ENCODE data around the gene EBF4.

EBF4 gene

DNA sequence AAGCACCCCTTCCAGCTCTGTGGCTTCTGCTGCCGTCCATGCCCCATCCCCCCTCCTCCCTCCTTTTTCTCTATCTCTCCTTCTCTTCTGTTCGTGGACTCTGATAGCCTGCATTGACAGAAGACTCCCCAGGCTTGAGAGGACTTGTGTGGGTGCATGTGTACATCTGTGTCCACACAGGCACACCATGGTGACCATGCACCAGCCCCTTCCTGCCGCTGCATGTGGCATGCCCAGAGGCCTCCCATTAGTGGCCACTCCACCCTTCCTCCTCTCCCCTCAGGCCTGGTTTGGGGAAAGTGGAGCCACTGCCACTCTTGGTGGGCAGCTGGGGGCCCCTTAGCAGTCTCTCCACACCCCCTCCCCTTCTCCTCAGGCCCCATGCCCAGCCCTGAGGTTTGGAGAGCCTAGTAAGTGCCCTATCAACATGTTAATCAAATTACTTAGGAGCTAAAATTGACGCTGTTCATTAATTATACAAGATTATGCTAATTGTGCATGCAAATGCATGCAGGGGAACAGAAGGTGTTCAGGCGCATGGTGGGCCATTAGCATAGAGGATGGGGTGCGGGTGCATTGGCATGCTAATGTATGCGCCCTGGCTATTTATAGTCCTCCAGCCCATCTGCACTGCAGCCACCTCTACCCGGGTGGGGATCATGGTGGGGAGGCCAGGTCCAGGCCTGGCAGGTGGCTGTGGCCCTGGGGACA is 45.9 kb downstream of the EBF4 start:
- Histone ChIP-seq H3K9ac (no peak overlapping the region), H4K20me1 (no peaks in the 10 kb centered on the region), H3K27ac (no peak overlapping the region), H3K4me1 (peaks cover 28% of the 10 kb centered on the region), H3K4me2 (peak overlapping the region; percentile 14; the same call in 1 of the 2 replicates), H3K4me3 (no peak overlapping the region), H3K27me3 (no peaks in the 10 kb centered on the region), H3K36me3 (no peaks in the 10 kb centered on the region), H3K9me3 (peaks cover 9% of the 10 kb centered on the region)
- no peak for TF ChIP-seq Cebpa-rat (IDR thresholded peaks at IDR 0.05)

DNA sequence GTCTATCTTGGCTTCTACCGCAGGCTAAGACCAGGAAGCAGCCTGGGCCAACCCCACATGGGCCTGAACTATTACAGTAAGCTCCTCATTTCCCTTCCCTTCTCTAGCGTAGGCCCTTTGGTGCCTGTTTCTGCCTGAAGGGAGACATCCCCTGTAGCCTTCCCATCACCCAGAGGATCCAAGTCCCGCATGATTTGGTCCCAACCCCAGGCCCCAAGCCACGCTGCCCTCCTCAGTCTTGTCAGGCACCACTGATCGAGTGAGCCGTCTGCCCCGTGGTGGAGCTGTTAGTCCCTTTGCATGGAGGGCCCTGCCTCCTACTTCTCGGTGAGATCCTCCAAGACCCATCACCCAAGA is 46.4 kb downstream of the EBF4 start:
- no peak overlapping the region for H3K4me3 ChIP-seq
- H3K9me3 ChIP-seq = peaks cover 5% of the 10 kb centered on the region; the same call in 1 of the 2 replicates
- no peak overlapping the region for H3K27ac ChIP-seq
- H3K27me3 ChIP-seq = no peaks in the 10 kb centered on the region
- H3K4me2 ChIP-seq = peak overlapping the region; percentile 14; the same call in 1 of the 2 replicates
- TF ChIP-seq Cebpa-rat (IDR thresholded peaks at IDR 0.05) = no peak
- H3K36me3 ChIP-seq = no peaks in the 10 kb centered on the region
- H3K4me1 ChIP-seq = peaks cover 28% of the 10 kb centered on the region
- H4K20me1 ChIP-seq = no peaks in the 10 kb centered on the region
- no peak overlapping the region for H3K9ac ChIP-seq

DNA sequence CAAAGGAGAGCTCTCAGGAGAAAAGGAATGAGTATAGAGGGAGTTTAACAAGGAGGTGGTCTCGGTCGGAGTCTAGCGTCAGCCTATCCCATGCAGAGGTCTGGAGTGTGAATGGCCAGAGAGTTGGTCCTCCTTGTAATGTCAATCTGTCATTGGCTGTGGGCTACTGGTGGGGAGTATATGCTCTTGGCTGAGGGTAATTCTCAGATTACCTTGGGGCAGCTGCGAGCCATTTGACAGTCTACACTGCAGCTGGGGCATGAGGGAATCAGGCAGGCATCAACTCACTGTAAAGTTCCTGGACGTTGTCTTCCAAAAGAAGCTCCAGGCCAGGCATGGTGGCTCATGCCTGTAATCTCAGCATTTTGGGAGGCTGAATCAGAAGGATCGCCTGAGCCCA is 48.1 kb downstream of the EBF4 start:
- H3K9ac ChIP-seq = no peak overlapping the region
- no peak for TF ChIP-seq Cebpa-rat (IDR thresholded peaks at IDR 0.05)
- H3K27me3 ChIP-seq = no peaks in the 10 kb centered on the region
- H3K27ac ChIP-seq = no peak overlapping the region
- no peaks in the 10 kb centered on the region for H3K36me3 ChIP-seq
- no peak overlapping the region for H3K4me3 ChIP-seq
- H4K20me1 ChIP-seq = no peaks in the 10 kb centered on the region
- H3K4me2 ChIP-seq = peak overlapping the region; percentile 10; the same call in 1 of the 2 replicates
- no peaks in the 10 kb centered on the region for H3K9me3 ChIP-seq
- H3K4me1 ChIP-seq = peaks cover 28% of the 10 kb centered on the region

DNA sequence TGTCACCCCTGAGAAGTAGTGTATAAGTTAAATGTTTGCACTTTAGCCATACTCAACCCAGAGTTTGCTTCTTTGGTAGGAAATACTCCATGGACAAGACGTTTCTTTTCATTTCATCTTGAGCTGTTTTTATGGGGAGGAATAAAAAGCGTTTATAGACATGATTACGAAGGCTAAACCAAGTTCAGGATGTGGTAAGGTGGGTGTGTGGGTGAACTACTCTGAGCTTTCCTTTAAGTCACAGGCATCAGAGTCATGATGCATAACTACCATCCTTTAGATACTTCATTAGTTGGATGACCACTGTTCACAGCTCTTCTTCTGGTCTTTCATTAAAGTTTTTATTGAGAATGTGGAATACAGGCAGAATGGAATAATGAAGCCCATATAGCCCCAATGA is 48.9 kb downstream of the EBF4 start:
- no peak for TF ChIP-seq Cebpa-rat (IDR thresholded peaks at IDR 0.05)
- Histone ChIP-seq H3K9ac (no peak overlapping the region), H3K4me3 (no peak overlapping the region), H3K36me3 (no peaks in the 10 kb centered on the region), H3K9me3 (no peaks in the 10 kb centered on the region), H4K20me1 (no peaks in the 10 kb centered on the region), H3K27me3 (no peaks in the 10 kb centered on the region), H3K27ac (no peak overlapping the region), H3K4me2 (peak overlapping the region; percentile 10), H3K4me1 (peaks cover 28% of the 10 kb centered on the region)

DNA sequence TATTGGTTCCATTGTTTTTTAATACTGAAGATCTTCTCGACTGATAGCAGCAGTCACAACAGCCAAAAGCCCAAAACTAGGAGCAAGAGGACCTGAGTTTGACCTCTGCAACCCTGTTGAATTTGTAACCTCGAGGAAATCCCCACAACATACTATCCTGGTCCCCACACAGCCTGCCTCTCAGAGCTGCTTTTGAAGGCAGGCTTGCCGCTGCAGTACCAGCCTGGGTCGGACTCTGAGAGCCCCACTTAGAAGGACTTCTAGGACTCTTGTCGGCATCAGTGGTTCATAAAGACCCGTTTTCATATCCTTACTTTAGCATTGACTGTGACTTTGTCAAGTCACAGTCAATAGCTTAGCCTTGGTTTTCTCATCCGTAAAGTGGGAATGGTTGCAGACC is 49.3 kb downstream of the EBF4 start:
- Histone ChIP-seq H3K4me2 (peak overlapping the region; percentile 10), H3K9ac (no peak overlapping the region), H4K20me1 (no peaks in the 10 kb centered on the region), H3K27me3 (no peaks in the 10 kb centered on the region), H3K36me3 (no peaks in the 10 kb centered on the region), H3K4me3 (no peak overlapping the region), H3K9me3 (no peaks in the 10 kb centered on the region), H3K27ac (no peak overlapping the region), H3K4me1 (peaks cover 28% of the 10 kb centered on the region)
- TF ChIP-seq Cebpa-rat (IDR thresholded peaks at IDR 0.05) = no peak

DNA sequence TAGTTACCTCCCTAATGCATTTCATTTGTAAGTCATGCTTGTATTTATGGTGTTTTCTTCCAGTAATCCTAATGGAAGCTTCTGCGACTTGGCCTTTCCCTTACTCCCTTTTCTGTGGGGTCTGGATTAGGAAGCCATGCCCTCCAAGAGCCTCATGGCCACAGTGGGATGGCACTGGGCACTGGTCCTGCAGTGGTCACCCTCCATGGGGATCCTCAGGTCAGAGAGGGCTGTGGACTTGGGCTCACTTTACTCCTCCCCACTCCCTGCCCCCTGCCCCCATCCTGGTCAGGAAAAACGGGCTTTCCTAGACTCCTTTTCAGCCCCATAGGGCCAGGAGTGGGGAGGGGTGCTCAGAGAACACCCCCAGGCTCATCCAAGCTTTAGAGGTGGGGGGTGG is 49.9 kb downstream of the EBF4 start:
- Histone ChIP-seq H3K27ac (no peak overlapping the region), H3K9ac (no peak overlapping the region), H3K4me2 (no peak overlapping the region), H3K4me1 (peaks cover 28% of the 10 kb centered on the region), H3K36me3 (no peaks in the 10 kb centered on the region), H3K9me3 (no peaks in the 10 kb centered on the region), H3K4me3 (no peak overlapping the region), H4K20me1 (no peaks in the 10 kb centered on the region), H3K27me3 (no peaks in the 10 kb centered on the region)
- TF ChIP-seq Cebpa-rat (IDR thresholded peaks at IDR 0.05) = no peak

DNA sequence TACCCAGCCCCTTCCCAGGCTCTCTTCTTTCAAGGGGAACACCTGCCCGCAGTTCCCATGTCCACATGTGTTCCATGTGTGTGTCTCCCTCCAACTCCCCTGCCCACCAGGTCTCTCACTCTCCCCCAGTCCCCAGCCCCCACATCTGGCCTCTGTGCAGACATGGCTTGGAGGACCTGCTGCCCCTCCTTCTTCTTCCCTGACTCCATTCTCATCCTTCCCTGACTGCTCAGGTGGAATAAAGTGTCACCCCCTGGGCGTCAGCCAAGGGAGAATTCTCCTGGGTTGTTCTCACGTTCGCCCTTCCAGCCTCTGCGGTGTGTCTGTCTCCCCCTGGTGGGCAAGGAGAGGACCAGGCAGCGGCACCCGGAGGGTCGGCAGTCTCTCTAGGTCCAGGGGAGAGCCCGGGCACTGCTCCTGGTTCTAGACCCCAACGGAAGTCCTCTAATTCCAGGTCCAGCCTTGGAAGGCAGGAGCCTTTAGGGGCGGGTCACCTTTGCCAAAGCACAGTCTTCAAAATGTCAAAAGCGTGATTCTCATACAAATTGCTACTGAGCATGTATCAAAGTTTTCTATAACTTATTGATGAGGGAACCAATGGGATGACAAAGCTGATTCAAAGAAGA is 50.5 kb downstream of the EBF4 start:
- Histone ChIP-seq H3K27me3 (no peaks in the 10 kb centered on the region), H3K9me3 (no peaks in the 10 kb centered on the region), H3K4me2 (no peak overlapping the region), H3K36me3 (no peaks in the 10 kb centered on the region), H3K27ac (no peak overlapping the region), H3K4me3 (no peak overlapping the region), H3K9ac (no peak overlapping the region), H3K4me1 (peaks cover 28% of the 10 kb centered on the region), H4K20me1 (no peaks in the 10 kb centered on the region)
- no peak for TF ChIP-seq Cebpa-rat (IDR thresholded peaks at IDR 0.05)

DNA sequence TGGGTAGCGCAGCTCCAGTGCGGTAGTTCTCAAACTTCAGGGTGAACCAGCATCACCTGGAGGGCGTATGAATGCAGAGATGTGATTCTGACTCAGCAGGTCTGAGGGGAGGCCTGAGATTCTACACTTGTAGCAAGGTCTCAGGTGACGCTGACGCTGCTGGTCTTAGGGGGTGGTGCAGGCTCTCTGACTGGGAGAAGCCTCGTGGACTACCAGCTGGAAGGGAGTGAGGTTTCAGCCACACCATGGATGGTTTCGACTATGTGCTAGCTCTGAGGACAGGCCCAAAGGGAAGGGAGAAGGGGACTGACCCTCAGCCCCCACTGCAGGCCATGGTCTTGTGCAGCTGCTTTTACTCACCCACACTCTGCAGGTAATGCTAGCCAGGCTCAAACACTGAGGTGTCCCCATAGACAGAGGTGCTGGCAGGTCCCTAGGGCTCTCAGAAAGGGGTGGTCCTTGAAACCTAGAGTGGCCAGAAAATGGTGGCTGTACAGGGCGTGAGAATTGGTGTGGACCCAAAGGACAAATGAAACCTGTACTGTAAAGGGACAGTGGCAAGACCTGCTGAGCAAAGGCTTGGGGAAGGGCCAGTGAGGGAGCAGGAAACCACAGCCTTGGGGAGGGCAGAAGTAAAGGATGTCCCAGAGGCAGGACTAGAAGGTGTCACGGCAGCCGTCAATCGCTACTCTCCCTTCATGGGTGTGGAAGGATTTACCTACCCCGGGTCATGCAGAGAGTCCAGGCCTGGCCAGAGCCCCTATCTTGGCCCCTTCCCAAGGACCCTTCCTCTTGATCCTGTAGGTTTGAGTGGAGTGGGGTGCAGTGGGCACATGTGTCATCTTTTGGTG is 52.7 kb downstream of the EBF4 start:
- no peak for TF ChIP-seq Cebpa-rat (IDR thresholded peaks at IDR 0.05)
- peaks cover 20% of the 10 kb centered on the region for H3K27me3 ChIP-seq
- no peaks in the 10 kb centered on the region; the same call in 1 of the 2 replicates for H4K20me1 ChIP-seq
- H3K4me3 ChIP-seq = no peak overlapping the region
- no peak overlapping the region for H3K27ac ChIP-seq
- peaks cover 22% of the 10 kb centered on the region for H3K4me1 ChIP-seq
- no peaks in the 10 kb centered on the region for H3K36me3 ChIP-seq
- H3K9me3 ChIP-seq = no peaks in the 10 kb centered on the region
- no peak overlapping the region for H3K9ac ChIP-seq
- H3K4me2 ChIP-seq = no peak overlapping the region

DNA sequence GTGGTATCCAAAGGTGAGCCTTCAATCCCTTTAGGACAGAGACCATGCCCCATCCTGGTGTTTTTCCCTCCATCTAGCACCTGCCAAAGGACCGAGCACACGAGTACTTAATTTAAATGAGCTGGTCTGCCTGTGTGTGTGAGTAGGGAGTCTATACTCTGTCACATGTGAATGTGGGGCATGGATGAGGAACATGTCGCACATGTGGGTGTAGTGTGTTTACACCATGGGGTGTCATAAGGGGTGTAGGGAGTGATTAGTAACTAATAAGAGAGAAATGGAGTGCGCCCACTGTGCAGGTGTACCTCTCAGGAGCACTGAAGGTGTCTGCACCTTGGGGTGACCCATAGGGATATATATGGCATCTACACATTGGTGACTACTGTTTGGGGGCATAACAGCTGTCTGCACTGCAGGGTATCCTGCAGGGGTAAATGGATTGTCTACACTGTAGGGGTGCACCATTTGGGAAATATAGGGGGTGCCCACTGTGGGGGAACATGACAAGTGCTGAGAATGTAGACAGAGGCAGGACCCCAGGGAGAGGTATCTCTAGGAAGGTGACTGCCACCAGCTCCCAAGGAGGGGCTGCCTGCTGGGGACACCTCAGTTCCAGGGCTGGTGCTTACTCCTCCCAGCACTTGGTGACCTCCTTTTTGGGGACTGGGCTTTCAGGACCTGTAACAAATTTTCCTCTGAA is 53.5 kb downstream of the EBF4 start:
- H3K4me3 ChIP-seq = no peak overlapping the region
- no peak for TF ChIP-seq Cebpa-rat (IDR thresholded peaks at IDR 0.05)
- H3K36me3 ChIP-seq = no peaks in the 10 kb centered on the region
- no peak overlapping the region for H3K4me2 ChIP-seq
- peaks cover 28% of the 10 kb centered on the region for H3K27me3 ChIP-seq
- no peaks in the 10 kb centered on the region for H3K9me3 ChIP-seq
- H3K4me1 ChIP-seq = peaks cover 19% of the 10 kb centered on the region
- H4K20me1 ChIP-seq = peaks cover 7% of the 10 kb centered on the region; the same call in 1 of the 2 replicates
- no peak overlapping the region for H3K9ac ChIP-seq
- H3K27ac ChIP-seq = no peak overlapping the region
